T-helper 2 cell (primary cell): Measurements from ENCODE around the gene PDE8A.

Experiments used
- DNase-seq, 5 experiments: peaks; one replicate each; pipeline versions ENCODE4 v3.0.0 to v3.0.0-alpha.2; 2012 to 2022

The PDE8A gene

DNA sequence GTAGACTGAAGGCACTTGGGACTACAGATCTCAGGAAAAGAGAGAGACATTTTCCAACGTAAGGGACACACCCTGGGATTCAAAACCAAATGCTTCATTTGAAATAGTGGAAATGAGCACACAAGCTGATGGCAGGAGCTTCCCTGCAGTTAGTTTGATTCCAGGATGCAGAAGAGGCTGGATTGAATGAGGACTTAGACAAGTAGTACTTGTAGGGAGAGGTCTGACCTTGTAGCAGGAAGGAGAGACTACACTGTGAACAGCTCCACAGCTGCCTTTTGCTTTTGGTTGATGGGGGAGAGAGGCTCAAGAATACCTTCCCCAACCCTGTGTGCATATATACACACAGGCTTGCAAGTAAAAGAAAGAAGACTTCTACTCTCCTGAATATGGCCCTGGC lies 51.5 kb downstream of the PDE8A start:
- no peak for DNase-seq

DNA sequence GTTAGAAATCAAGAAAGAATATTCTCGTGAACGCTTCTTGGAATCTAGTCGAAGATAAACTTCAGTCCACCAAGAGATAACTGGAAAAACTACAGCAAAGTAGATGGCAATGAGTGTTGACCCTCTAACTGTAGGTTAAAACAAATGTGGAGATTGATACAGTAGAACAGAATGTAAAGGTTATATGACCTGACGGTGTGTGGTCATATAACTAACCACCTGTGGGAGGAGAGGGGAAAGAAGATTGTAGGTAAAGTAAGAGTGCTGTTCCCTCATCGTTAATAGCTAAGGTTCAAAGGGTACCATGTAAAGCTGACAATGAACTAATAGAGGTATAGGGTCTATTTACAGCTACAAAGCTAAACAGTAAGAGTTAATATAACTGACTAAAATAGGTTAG lies 52.6 kb downstream of the PDE8A start:
- no peak for DNase-seq

DNA sequence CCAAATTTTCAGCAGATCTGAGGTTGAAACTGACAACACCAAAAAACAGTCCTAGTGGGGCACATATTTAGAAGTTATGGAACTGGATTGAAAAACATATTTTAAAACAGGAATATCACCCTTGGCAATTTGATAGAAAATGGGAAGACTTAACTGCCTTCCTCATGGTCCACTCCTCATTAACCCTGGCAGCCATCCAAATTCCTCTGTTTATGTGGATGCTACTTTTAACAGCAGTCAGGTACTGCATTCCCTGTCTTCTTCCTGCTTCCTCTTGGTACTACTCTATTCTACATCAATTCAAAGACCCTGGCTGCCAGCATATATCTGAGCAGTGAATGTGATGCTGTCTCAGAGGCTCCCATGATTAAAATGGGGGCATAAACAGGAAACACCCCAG lies 54.3 kb downstream of the PDE8A start:
- DNase-seq = no peak

DNA sequence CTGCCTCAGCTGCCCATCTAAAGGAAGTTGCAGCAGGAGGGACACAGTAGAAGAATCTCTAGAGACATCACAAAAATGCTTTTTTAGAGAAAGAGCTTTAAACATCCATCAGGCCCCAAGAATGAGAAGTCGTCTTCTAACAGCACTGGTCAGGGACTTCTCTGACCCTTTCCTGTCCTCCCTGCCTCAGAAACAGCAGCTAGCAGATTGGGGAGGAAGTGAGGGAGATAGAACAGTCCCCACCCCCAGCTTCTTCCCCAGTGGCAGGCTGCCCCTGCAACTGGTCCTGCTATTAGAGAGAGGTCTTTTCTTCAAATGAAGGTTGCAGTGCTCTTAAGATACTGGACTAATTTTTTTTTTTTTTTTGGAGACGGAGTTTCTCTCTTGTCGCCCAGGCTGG lies 55.1 kb downstream of the PDE8A start:
- DNase-seq = no peak

DNA sequence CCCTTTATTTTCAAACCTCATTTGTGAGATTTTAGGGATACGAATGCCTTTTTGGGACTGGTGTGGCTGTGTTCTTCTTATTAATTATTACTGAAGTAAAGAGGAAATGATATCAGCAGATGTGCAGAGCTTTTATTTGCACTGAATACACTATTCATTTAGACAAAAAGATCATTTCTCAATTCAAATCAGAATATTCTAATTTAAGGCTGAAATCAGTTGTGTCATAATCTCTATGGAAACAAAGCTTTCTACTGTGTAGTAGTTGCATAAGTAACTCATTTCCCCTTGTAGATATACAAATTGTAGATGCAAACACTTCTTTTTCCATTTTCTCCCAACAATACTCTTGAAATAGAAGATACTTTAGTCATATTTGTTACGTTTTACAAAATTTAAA lies 56.0 kb downstream of the PDE8A start:
- no peak for DNase-seq

DNA sequence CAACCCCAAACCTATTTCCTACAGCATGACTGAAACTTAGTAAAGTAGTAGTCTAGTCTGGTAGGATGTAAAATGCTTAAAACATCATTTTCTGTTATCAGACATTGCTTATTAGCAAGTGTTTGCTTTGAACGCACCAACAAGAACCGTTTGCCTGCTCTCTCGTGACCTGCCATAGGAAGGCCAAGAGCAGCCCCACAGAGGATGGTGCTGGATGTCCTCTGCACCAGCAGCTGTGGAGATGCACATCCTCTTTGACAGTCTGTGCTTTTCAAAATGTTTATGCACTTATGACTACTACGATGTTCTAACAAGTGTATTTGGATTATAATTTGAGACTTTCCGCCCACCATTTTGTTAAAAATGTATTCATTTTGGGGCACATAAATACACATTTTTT lies 59.6 kb downstream of the PDE8A start:
- no peak for DNase-seq

DNA sequence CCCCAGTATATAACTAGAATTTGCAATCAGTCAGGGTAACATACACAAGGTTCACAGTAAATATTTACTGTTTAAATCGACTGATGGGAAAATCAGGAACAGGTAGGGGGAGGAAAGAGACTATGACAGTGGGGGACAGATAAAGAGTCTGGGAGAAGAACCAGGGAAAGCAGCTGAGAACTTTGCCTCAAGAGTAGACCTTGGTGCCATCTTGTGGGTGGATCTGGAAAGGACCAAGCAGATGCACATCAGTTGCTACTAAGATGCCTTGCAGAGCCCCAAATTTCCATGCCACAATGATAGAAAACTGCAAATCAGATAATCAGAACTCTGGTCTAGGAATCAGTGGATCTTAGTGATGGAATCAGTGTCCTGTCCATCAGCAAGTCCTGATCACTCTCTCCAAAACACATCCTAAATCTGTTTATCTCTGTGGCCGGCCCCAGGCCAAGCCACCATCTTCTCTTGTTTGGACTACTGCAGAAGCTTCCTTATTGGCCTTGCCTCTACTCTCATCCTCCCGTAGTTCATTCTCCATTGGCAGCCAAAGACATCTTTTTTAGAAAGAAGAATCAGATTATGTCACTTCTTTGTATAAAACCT lies 62.7 kb downstream of the PDE8A start:
- peak in 3 of 5 experiments; percentile 11 to 51 (median 14) for DNase-seq

DNA sequence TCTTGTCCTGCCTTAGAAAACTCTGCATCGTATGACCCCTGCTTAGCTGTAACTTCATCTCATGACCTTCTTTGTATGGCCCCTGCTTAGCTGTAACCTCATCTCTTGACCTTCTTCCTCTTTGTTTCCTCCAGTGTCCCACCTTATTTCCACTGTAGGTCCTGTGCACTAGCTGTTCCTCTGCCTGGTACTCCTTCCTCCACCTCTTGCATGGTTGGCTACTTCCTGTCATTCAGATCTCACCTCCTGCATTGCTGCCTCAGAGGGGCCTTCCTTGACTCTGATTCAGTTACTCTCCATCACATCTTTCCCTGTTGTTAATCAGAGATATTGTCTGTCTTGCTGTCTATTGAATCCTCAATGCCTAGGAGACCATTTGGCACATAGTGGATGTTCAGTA lies 63.2 kb downstream of the PDE8A start:
- no peak for DNase-seq

DNA sequence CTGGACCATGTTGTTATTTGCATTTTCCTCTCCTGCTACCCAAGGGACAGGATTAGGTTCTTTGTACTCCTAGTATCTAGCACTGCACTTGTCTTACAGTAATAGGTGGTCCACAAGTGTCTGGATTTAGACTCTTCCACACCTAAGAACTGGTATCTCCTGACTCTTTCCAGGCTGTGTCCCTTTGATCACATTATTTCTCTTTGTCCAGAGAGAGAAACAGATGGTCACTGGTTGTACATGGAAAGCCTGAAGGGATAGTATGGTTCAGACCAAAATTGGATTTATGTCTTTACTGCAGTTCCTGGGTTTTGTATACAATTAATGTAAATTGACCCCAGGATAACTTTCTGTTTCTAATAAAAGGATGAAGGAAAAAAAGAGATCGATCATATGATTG lies 64.0 kb downstream of the PDE8A start:
- DNase-seq = no peak

DNA sequence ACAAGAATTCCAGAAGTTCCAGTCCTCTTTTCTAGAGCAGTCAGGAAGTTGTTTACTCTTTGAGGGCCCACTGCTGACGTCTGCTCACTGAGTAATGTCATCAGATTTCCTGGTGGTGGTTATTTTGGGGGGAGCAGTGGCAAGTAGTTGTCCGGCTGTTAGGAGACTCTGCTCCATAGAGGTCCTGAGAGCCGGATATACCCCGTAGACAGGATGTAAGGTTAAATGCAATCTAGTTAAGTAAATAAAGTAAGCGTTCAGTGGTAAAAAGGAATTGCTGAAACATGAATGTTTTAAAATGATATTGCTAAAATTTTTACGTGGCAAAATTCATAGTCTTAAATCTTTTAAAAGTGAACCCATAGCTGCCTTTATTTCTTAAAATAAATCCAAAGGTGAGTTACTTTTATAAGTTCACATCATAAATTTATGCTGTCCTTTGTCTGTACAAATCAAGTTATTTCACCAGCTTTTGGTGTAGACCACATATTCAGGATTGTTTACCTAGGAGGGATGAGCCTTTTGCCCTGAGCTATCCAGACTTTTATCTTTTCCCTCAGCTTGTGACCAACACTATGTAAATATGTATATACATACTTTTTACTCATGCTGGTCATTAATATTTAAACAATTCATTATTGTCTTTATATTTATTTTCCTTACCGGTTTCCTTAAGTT lies 65.8 kb downstream of the PDE8A start:
- DNase-seq = peak in 2 of 5 experiments; percentile 34 to 42

DNA sequence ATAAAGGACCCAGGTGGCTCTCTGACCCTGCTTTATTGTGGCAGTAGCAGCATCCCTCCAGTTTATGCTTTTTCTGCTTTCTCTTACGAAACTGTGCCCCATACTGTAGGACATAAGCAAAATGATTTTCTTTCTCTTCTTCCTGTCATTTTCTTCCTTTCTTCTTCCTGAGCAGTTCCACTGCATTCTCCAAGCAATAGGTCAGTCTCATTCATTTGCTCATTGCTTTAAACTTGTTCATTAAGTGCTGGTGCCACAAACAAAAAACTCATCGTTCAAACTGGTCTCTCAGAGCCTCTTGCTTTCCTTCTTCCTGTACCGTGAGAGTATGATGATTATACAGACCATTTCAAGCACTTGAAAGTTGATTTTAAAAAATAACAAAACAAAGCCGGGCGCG lies 66.8 kb downstream of the PDE8A start:
- no peak for DNase-seq

DNA sequence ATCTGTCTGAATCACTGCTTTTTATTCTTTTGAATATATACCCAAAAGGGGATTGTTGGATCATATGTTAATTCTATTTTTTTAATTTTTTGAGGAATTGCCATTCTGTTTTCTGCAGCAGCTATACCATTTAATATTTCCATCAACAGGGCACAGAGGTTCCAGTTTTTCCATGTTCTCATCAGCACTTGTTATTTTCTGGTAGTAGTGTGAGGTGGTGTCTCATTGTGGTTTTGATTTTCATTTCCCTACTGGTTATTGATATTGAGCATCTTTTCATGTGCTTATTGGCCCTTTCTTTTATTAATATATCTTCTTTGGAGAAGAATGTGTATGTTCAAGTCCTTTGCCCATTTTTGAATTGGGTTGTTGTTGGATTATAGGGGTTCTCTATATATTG lies 68.1 kb downstream of the PDE8A start:
- DNase-seq = no peak

DNA sequence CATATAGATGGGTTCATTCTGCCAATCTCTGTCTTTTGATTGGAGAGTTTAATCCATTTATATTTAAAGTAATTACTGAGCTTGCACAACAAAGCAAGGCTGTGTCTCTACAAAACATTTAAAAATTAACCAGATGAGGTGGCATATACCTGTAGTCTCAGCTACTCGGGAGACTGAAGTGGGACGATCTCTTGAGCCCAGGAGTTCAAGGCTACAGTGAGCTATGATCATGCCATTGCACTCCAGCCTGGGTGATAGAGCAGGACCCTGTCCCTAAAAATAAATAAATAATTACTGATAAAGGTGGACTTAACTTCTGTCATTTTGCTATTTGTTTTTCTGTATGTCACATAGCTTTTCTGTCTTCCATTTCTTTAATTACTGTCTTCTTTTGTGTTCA lies 78.1 kb downstream of the PDE8A start:
- DNase-seq = no peak

DNA sequence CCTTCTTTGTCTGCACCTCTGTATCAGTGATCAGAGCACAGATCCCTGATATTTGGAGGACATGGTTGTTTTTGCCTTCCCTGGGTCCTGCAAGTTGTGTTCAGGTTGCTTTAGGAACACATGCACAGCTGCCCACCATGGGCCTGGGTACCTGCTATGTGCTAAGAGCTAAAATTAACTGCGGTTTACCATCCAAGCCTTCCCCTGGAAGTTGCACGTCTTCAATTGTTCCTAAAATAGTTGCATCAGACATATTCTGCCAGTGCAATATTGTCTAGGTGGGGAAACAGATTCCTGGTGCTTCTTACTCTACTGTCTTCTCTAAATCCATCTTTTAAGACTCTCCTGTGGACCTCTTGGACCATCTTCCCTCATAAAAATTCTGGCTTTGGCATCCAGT lies 80.9 kb downstream of the PDE8A start:
- DNase-seq = no peak

DNA sequence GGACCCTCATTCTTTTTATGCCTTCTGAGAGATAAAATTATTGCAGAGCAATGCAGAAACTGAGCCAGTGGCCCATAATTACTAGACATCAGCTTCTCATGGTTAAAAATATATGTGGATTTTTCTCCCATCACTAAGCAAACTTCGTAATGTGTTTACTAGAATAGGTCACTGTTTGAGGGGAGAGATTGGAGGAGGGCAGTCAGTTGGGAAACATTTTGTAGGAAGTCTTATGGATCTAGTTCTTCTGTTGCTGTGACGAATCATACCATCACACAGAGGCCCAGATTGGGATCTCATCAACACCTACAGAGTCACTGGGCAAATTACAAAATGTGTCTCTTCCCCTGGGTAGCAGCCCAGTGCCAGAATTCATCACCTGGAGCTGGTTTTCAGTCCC lies 81.4 kb downstream of the PDE8A start:
- DNase-seq = no peak

DNA sequence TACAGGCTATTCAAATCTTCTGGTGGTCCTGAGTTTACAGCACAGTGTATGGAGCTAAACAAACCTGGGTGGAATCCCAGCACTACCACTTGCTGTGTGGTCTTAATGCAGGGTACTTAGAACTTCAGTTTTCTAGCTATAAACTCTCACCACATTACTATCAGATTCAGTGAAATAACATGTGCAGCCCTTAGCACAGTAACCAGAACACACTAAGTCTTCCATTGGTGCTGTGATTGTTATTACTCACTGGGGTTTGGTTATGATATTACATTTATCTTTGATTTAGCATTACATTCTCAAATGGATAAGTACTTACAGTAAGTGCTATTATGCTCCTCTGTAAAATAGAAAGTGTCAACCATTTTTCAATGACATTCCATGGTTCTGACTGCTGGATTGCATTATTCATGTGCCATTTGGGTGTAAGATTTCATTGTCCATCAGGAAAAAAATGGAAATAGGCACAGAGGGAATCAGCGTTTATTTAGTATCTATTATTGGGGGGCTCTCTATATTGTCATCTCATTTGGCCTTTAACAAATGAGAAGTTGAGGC lies 81.9 kb downstream of the PDE8A start:
- DNase-seq = peak in 1 of 5 experiments; percentile 32

DNA sequence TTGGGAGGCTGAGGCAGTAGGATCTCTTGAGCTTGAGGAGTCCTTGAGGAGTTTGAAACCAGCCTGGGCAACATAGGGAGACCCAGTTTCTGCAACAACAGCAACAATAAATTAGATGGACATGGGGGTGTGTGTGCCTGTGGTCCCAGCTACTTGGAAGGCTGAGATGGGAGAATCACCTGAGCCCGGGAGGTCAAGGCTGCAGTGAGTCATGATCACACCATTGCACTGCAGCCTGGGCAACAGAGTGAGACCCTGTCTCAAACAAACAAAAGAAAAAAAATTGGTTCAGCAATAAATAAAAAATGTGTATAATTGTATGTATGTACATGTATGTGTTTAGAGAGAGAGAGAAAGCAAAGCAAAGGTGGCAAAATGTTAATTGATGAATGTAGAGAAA lies 83.1 kb downstream of the PDE8A start:
- DNase-seq = no peak

DNA sequence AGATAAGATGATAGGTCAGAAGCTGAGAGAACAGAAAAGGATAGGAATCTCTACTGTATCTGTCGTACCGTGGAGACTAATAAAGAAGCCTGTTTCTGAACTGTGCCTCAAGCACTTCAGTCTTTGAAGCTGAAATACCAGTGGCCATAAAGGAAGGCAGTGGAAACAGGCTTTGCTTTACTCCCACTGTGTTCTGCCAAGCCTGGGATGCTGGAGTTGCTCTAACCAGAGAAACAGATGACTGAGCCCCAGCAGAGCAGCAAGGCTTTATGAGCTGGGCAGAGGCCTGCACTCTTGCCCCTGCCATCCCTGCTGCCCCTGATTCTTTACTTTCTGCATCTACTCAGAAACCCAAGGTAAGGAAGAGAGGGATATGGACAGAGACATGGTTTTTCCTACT lies 89.4 kb downstream of the PDE8A start:
- no peak for DNase-seq

DNA sequence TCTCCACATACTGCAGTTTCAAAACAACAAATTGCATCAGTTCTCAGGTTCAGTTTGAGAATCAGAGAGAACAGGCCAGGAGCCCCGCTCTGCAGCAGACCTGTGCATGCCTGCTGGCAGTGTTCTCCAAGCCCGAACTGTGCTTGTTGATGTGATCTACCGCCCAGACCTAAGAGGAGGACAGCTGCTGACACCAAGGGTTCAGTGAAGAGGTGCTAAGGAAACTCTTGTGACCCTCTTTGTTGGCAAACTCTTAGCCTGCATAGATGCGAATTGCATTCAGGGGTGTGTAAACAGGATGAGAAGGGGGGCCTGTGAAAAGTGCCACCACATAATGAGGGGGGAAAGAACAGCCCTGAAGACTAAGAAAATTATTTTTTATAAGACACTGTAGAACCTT lies 89.8 kb downstream of the PDE8A start:
- DNase-seq = no peak

DNA sequence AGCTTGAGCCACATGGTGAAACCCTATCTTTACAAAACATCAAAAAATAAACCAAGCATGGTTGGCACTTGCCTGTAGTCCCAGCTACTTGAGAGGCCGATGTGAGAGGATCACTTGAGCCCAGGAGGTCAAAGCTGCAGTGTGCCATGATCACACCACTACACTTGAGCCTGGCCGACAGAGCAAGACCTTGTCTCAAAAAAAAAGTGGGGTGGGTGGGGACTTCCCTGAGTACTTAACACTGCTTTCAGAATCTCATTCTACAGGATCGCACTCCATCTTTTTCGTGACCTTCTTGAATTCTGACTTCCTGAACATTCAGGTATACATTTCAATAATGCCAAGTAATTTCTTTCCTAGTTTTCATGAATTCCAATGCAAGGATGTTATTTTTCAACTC lies 91.3 kb downstream of the PDE8A start:
- no peak for DNase-seq

DNA sequence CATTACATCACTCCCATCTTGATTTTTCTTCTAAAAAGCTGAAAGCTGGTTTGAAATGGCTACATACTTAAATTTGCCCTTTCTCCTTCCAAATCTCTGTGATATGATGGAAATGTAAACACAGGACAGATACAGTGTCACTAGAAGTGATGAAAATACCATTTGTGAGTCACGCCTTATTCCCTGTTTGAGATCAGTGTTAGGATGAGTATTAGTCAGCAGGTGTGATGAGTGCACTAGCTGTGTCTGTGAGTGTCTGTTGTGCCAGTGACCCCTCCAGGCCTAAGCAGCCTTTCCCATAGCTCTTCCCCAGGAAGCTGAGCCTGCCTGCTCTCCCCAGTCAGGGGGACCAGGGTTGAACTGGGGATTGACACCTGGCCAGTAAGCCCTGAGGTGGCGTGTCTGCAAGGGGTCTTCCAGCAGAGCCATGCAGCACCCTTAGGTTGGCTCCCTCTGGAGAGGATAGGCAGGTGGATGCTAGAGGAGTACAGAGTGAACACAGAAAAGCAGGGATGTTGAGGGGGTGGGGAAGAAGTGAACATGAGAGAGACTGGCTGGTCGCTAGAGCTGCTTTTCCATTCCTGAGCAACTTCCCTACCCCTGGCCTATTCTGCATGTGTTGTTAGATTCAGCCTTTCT lies 92.0 kb downstream of the PDE8A start:
- DNase-seq = peak in 1 of 5 experiments; percentile 66

DNA sequence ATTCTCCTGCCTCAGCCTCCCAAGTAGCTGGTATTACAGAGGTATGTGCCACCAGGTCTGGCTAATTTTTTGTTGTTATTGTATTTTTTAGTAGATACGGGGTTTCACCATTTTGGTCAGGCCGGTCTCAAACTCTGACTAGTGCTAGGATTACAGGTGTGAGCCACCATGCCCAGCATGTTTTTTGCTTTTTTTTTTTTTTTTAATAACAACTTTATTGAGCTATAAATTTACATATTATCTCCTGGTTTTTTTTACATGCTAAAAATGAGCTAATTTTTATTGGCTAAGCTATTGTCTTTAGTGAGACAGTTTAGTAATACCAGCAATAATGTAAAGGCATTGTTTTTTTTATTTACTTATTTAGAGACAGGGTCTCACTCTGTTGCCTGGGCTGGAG lies 105.2 kb downstream of the PDE8A start:
- no peak for DNase-seq

DNA sequence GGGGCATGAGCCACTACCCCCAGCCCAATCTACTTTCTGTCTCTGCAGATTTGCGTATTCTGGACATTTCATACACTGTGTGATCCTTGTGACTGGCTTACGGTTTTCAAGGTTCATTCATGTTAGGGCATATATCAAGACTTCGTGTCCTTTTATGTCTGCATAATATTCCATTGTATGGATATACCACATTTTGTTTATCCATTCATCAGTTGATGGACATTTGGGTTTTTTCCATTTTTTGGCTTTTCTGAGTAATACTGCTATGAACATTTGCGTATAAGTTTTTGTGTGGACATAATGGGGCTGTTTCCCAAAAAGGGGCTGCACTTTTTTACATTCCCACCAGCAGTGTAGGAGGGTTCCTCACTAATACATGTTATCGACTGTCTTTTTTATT lies 106.6 kb downstream of the PDE8A start:
- DNase-seq = no peak

DNA sequence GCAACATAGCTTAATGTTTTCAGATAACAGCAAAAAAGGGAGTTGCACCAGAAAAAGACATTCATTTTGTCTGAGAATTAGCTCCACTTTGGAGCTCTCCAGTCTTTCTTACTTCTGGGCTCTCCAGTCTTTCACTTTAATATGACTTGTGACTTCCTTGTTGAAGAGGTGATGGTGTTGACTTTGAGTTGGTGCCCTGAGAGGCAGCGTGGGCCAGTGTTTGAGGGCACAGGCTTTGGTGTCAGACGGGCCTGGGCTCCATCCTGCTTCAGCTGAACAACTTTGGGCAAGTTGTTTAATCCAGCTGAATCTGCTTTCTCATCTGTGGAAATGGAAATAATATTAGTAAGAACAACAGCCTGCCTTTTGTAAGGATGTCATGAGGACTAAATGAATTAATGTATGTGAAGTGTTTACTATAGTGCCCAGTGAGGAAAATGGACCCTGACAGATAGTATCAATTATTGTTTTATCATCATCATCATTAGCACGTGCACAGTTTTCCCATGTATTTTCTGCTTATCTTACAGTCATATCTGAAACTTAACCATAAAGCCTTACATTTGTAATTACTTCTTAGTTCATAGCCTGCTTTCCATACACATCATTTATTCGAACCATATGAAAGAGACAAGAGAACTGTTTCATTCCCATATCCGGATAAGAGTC lies 108.4 kb downstream of the PDE8A start:
- no peak for DNase-seq
